ENCODE results near the gene TMEM63C.

GRCh38 chr14:77286576-77286975 lies 105.0 kb downstream of the TMEM63C start:
- TF ChIP-seq CTCF (IDR thresholded peaks at IDR 0.05; ENCODE audit: low read length) = no peak
- TF ChIP-seq EZH2 (optimal IDR thresholded peaks at IDR 0.05; ENCODE audit: low read depth, low read length) = no peak

All from MM.1S (cell line).